HG03469 (cell line): ENCODE results near the gene VAV3.

Source experiments
- ATAC-seq: cut with Tn5 transposase; IDR thresholded peaks from one replicate; pipeline ENCODE4 v1.9.1; 2021; ENCODE audit warnings: mild to moderate bottlenecking, moderate library complexity, moderate number of reproducible peaks; ENCODE audit not compliant: unreplicated experiment

VAV3 gene

GRCh38 chr1:107803579-107803978 is 161.4 kb downstream of the VAV3 start:
- ATAC-seq, result no peak

GRCh38 chr1:107802654-107803053 is 162.3 kb downstream of the VAV3 start:
- no peak for ATAC-seq

GRCh38 chr1:107795994-107796393 is 169.0 kb downstream of the VAV3 start:
- ATAC-seq, result no peak

- no peak for ATAC-seq
Observed at GRCh38 chr1:107795441-107795840, 169.5 kb downstream of the VAV3 start.

- no peak for ATAC-seq
Observed at GRCh38 chr1:107794571-107794970, 170.4 kb downstream of the VAV3 start.

- ATAC-seq, result no peak
Observed at GRCh38 chr1:107793896-107794453, 171.0 kb downstream of the VAV3 start.

GRCh38 chr1:107791348-107791747 is 173.6 kb downstream of the VAV3 start:
- ATAC-seq, result no peak

GRCh38 chr1:107789817-107790524 is 175.0 kb downstream of the VAV3 start:
- no peak for ATAC-seq

GRCh38 chr1:107788206-107789202 is 176.5 kb downstream of the VAV3 start:
- no peak for ATAC-seq

GRCh38 chr1:107787299-107787698 is 177.7 kb downstream of the VAV3 start:
- no peak for ATAC-seq

GRCh38 chr1:107786203-107786845 is 178.7 kb downstream of the VAV3 start:
- no peak for ATAC-seq

- ATAC-seq, result no peak
Observed at GRCh38 chr1:107785496-107786202, 179.3 kb downstream of the VAV3 start.

- ATAC-seq, result no peak
Observed at GRCh38 chr1:107782217-107782845, 182.6 kb downstream of the VAV3 start.

GRCh38 chr1:107781245-107781644 is 183.7 kb downstream of the VAV3 start:
- ATAC-seq, result no peak

GRCh38 chr1:107777664-107778047 is 187.3 kb downstream of the VAV3 start:
- ATAC-seq, result peak; percentile 17

- peak; percentile 91 for ATAC-seq
Observed at GRCh38 chr1:107776900-107777663, 187.9 kb downstream of the VAV3 start.

GRCh38 chr1:107771377-107771776 is 193.6 kb downstream of the VAV3 start:
- no peak for ATAC-seq

- ATAC-seq, result no peak
Observed at GRCh38 chr1:107767156-107767582, 197.8 kb downstream of the VAV3 start.

- ATAC-seq, result no peak
Observed at GRCh38 chr1:107766533-107766932, 198.4 kb downstream of the VAV3 start.
